Stimulated activated naive CD8-positive, alpha-beta T cell treated with anti-CD3 and anti-CD28 coated beads, Interleukin-15, amount 100 ng/mL, for 72 hours (primary cell): ENCODE data around the gene LRPAP1.

Source experiments
- ATAC-seq: fragments of 150-1000 bp; cut with Tn5 transposase; 2 replicates; pipeline ENCODE4 v1.10.0; 2021; ENCODE audit warnings: mild to moderate bottlenecking, moderate library complexity
- DNase-seq, 2 donors: peaks; one replicate each; pipeline ENCODE4 v3.0.0; 2021 to 2022
- H3K27ac Mint-ChIP-seq, 2 donors: one replicate each; pipeline ENCODE4 v1.8.0; 2022; ENCODE audit warnings: mild to moderate bottlenecking in 2 of 2, mixed read lengths in 2 of 2, moderate library complexity in 2 of 2
- H3K27me3 Mint-ChIP-seq: one replicate; pipeline ENCODE4 v1.8.0; 2022; ENCODE audit warnings: mixed read lengths
- H3K4me1 Mint-ChIP-seq: one replicate; pipeline ENCODE4 v1.8.0; 2022; ENCODE audit warnings: mild to moderate bottlenecking, mixed read lengths
- H3K4me3 Mint-ChIP-seq, 2 donors: one replicate each; pipeline ENCODE4 v1.8.0; 2022; ENCODE audit warnings: mild to moderate bottlenecking in 2 of 2, mixed read lengths in 2 of 2, moderate library complexity in 1 of 2
- H3K9me3 Mint-ChIP-seq, 2 donors: one replicate each; pipeline ENCODE4 v1.8.0; 2022; ENCODE audit warnings: mixed read lengths in 2 of 2

Gene LRPAP1

GRCh38 chr4:3483471-3483921, 48.7 kb downstream of the LRPAP1 start:
- H3K27me3 Mint-ChIP-seq: peaks cover 72% of the 10 kb centered on the region
- DNase-seq (no peak), ATAC-seq (no peak)
- H3K9me3 Mint-ChIP-seq: no peaks in the 10 kb centered on the region
- H3K4me3 Mint-ChIP-seq: no peak overlapping the region
- H3K27ac Mint-ChIP-seq: no peak overlapping the region
- peaks cover 26% of the 10 kb centered on the region for H3K4me1 Mint-ChIP-seq

- H3K9me3 Mint-ChIP-seq: no peaks in the 10 kb centered on the region
- H3K4me3 Mint-ChIP-seq: no peak overlapping the region
- H3K27me3 Mint-ChIP-seq: peaks cover 69% of the 10 kb centered on the region
- H3K27ac Mint-ChIP-seq: no peak overlapping the region
- DNase-seq: no peak
- ATAC-seq: no peak
- peaks cover 26% of the 10 kb centered on the region for H3K4me1 Mint-ChIP-seq
Measured at GRCh38 chr4:3482707-3483106, 49.5 kb downstream of the LRPAP1 start.

- H3K27ac Mint-ChIP-seq: no peak overlapping the region
- peaks cover 26% of the 10 kb centered on the region for H3K4me1 Mint-ChIP-seq
- H3K4me3 Mint-ChIP-seq: no peak overlapping the region
- no peaks in the 10 kb centered on the region for H3K9me3 Mint-ChIP-seq
- DNase-seq (no peak), ATAC-seq (no peak)
- peaks cover 74% of the 10 kb centered on the region for H3K27me3 Mint-ChIP-seq
Measured at GRCh38 chr4:3481783-3482393, 50.3 kb downstream of the LRPAP1 start.

- Mint-ChIP-seq H3K27ac (no peak overlapping the region), H3K9me3 (no peaks in the 10 kb centered on the region), H3K27me3 (peaks cover 71% of the 10 kb centered on the region), H3K4me1 (peaks cover 19% of the 10 kb centered on the region), H3K4me3 (no peak overlapping the region)
- ATAC-seq (no peak), DNase-seq (no peak)
Measured at GRCh38 chr4:3481113-3481531, 51.1 kb downstream of the LRPAP1 start.

- H3K27ac Mint-ChIP-seq: no peak overlapping the region
- ATAC-seq: peak; percentile 70
- peaks cover 66% of the 10 kb centered on the region for H3K27me3 Mint-ChIP-seq
- peaks cover 16% of the 10 kb centered on the region for H3K4me1 Mint-ChIP-seq
- peak; percentile 79 to 82 for DNase-seq
- no peaks in the 10 kb centered on the region for H3K9me3 Mint-ChIP-seq
- no peak overlapping the region for H3K4me3 Mint-ChIP-seq
Measured at GRCh38 chr4:3480528-3481112, 51.6 kb downstream of the LRPAP1 start.

GRCh38 chr4:3479358-3480101, 52.7 kb downstream of the LRPAP1 start:
- peaks cover 55% of the 10 kb centered on the region for H3K27me3 Mint-ChIP-seq

GRCh38 chr4:3478446-3479357, 53.5 kb downstream of the LRPAP1 start:
- ATAC-seq (no peak), DNase-seq (no peak)
- H3K27me3 Mint-ChIP-seq: peaks cover 47% of the 10 kb centered on the region
- no peak overlapping the region for H3K27ac Mint-ChIP-seq
- H3K9me3 Mint-ChIP-seq: no peaks in the 10 kb centered on the region
- no peak overlapping the region for H3K4me3 Mint-ChIP-seq
- H3K4me1 Mint-ChIP-seq: peaks cover 6% of the 10 kb centered on the region

More at GRCh38 chr4:3479358-3480101, 52.7 kb downstream of the LRPAP1 start:
- H3K27ac Mint-ChIP-seq: no peak overlapping the region
- H3K4me1 Mint-ChIP-seq: peaks cover 6% of the 10 kb centered on the region
- DNase-seq (no peak), ATAC-seq (no peak)
- no peaks in the 10 kb centered on the region for H3K9me3 Mint-ChIP-seq
- H3K4me3 Mint-ChIP-seq: no peak overlapping the region

GRCh38 chr4:3477750-3478430, 54.3 kb downstream of the LRPAP1 start:
- ATAC-seq (no peak), DNase-seq (no peak)
- peaks cover 6% of the 10 kb centered on the region for H3K4me1 Mint-ChIP-seq
- H3K9me3 Mint-ChIP-seq: no peaks in the 10 kb centered on the region
- no peak overlapping the region for H3K27ac Mint-ChIP-seq
- H3K27me3 Mint-ChIP-seq: peaks cover 39% of the 10 kb centered on the region
- no peak overlapping the region for H3K4me3 Mint-ChIP-seq

- H3K4me3 Mint-ChIP-seq: no peak overlapping the region
- no peaks in the 10 kb centered on the region for H3K9me3 Mint-ChIP-seq
- DNase-seq: no peak
- H3K4me1 Mint-ChIP-seq: peaks cover 6% of the 10 kb centered on the region
- peaks cover 31% of the 10 kb centered on the region for H3K27me3 Mint-ChIP-seq
- ATAC-seq: no peak
- no peak overlapping the region for H3K27ac Mint-ChIP-seq
Measured at GRCh38 chr4:3476936-3477749, 55.1 kb downstream of the LRPAP1 start.

- Mint-ChIP-seq H3K27me3 (peaks cover 23% of the 10 kb centered on the region), H3K9me3 (no peaks in the 10 kb centered on the region), H3K4me3 (no peak overlapping the region), H3K27ac (no peak overlapping the region), H3K4me1 (peaks cover 6% of the 10 kb centered on the region)
- ATAC-seq: no peak
- DNase-seq: no peak
Measured at GRCh38 chr4:3476341-3476747, 55.9 kb downstream of the LRPAP1 start.

- peaks cover 18% of the 10 kb centered on the region for H3K27me3 Mint-ChIP-seq
- no peak overlapping the region for H3K27ac Mint-ChIP-seq
- no peaks in the 10 kb centered on the region for H3K9me3 Mint-ChIP-seq
- peaks cover 4% of the 10 kb centered on the region for H3K4me1 Mint-ChIP-seq
- no peak overlapping the region for H3K4me3 Mint-ChIP-seq
- no peak for DNase-seq
- ATAC-seq: peak; percentile 8
Measured at GRCh38 chr4:3475713-3476260, 56.4 kb downstream of the LRPAP1 start.

GRCh38 chr4:3475041-3475712, 57.0 kb downstream of the LRPAP1 start:
- H3K4me3 Mint-ChIP-seq: no peak overlapping the region
- H3K27ac Mint-ChIP-seq: no peak overlapping the region
- no peaks in the 10 kb centered on the region for H3K9me3 Mint-ChIP-seq
- peaks cover 12% of the 10 kb centered on the region for H3K27me3 Mint-ChIP-seq
- ATAC-seq (no peak), DNase-seq (no peak)
- H3K4me1 Mint-ChIP-seq: no peaks in the 10 kb centered on the region

- Mint-ChIP-seq H3K27ac (no peak overlapping the region), H3K27me3 (peaks cover 10% of the 10 kb centered on the region), H3K9me3 (no peaks in the 10 kb centered on the region), H3K4me3 (no peak overlapping the region), H3K4me1 (no peaks in the 10 kb centered on the region)
- ATAC-seq (no peak), DNase-seq (no peak)
Measured at GRCh38 chr4:3473996-3474765, 58.0 kb downstream of the LRPAP1 start.
